Endothelial cell of umbilical vein (primary cell): ENCODE data around the gene NOL12. TPM values are rescaled to one million over a fixed set of nuclear protein-coding genes. Genes with fewer than 3 reads are reported as not detected.

Experiments used
- BruUV-seq: library from RNA; stranded (reverse); fragments of 400-500 nt; replicated peaks from 2 replicates; lab custom pipeline; 2021; lab: Mats Ljungman, UMichigan
- CTCF ChIA-PET: fragments of 300-600, 350-600 bp; sonication (Branson Sonifier 250); formaldehyde crosslinking; loops from one replicate; lab custom pipeline; 2021; ENCODE audit warnings: antibody characterized with exemption, inconsistent platforms; lab: Charles Lee
- POLR2A ChIA-PET: fragments of 300-600, 350-600 bp; sonication (Branson Sonifier 250); formaldehyde crosslinking; loops from one replicate; lab custom pipeline; 2021; ENCODE audit warnings: antibody characterized with exemption, inconsistent platforms; lab: Charles Lee
- DNase-seq: peaks from one replicate; pipeline ENCODE4 v3.0.0-alpha.2; 2011; ENCODE audit warnings: low read depth, low spot score
- FAIRE-seq: peaks from 2 replicates; lab custom pipeline; 2011; peaks lifted over from hg19 to GRCh38; lab: Jason Lieb, UNC
- H2AFZ ChIP-seq: 2 replicates; pipeline ENCODE4 v1.6.0; 2012; ENCODE audit warnings: low read depth, low read length, control low read depth, inconsistent platforms
- H3K27ac ChIP-seq: 2 replicates; pipeline ENCODE4 v1.5.1; 2011; ENCODE audit warnings: low read depth, mild to moderate bottlenecking, control low read depth, low read length, moderate library complexity; ENCODE audit not compliant: insufficient read depth
- H3K27me3 ChIP-seq, 2 experiments: 2 replicates each; pipeline versions ENCODE4 v1.6.0 to v1.6.1; 2011; ENCODE audit warnings: low read length in 2 of 2, mixed read lengths in 1 of 2; ENCODE audit not compliant: control insufficient read depth in 2 of 2, insufficient read depth in 2 of 2
- H3K36me3 ChIP-seq, 2 experiments: 2 replicates in 1 of 2; 3 replicates in 1 of 2; pipeline ENCODE4 v1.5.1; 2011; ENCODE audit warnings: low read length in 2 of 2, mild to moderate bottlenecking in 1 of 2, moderate library complexity in 1 of 2; ENCODE audit not compliant: control insufficient read depth in 2 of 2, insufficient read depth in 2 of 2; ENCODE audit errors: extremely low read depth in 1 of 2
- H3K4me1 ChIP-seq: 3 replicates; pipeline ENCODE4 v1.5.1; 2011; ENCODE audit warnings: mild to moderate bottlenecking, low read length; ENCODE audit not compliant: control insufficient read depth, insufficient read depth; ENCODE audit errors: extremely low read depth
- H3K4me2 ChIP-seq: 2 replicates; pipeline ENCODE4 v1.6.1; 2011; ENCODE audit warnings: low read length, control low read depth, mixed read lengths; ENCODE audit not compliant: insufficient read depth
- H3K4me3 ChIP-seq, 3 experiments: fragments of 200-600 bp in 1 of 3; sonication (generic), shearing (Covaris generic) in 1 of 3; replicated peaks in 1 of 3; 2 replicates each; pipeline ENCODE4 v1.5.1; 2011 to 2016; ENCODE audit warnings: control low read depth in 3 of 3, low read length in 3 of 3, mild to moderate bottlenecking in 2 of 3, inconsistent platforms in 1 of 3, low read depth in 1 of 3, moderate library complexity in 1 of 3; ENCODE audit not compliant: insufficient read depth in 1 of 3
- H3K79me2 ChIP-seq: 2 replicates; pipeline ENCODE4 v1.6.0; 2012; ENCODE audit warnings: low read length, inconsistent platforms; ENCODE audit not compliant: control insufficient read depth, insufficient read depth
- H3K9ac ChIP-seq: replicated peaks from 2 replicates; pipeline ENCODE3; 2011; ENCODE audit warnings: low read length, control low read depth; ENCODE audit not compliant: insufficient read depth; ENCODE audit errors: extremely low read depth
- H3K9me1 ChIP-seq: replicated peaks from 3 replicates; pipeline ENCODE4 v1.6.0; 2011; ENCODE audit warnings: mild to moderate bottlenecking, low read length; ENCODE audit not compliant: control insufficient read depth, insufficient read depth; ENCODE audit errors: extremely low read depth
- H3K9me3 ChIP-seq: replicated peaks from 2 replicates; pipeline ENCODE4 v1.5.1; 2012; ENCODE audit warnings: low read length, inconsistent platforms; ENCODE audit not compliant: control insufficient read depth, insufficient read depth
- H4K20me1 ChIP-seq: replicated peaks from 2 replicates; pipeline ENCODE3; 2011; ENCODE audit warnings: mild to moderate bottlenecking, low read length; ENCODE audit not compliant: control insufficient read depth, insufficient read depth; ENCODE audit errors: extremely low read depth
- EZH2 ChIP-seq: IDR thresholded peaks from 2 replicates; pipeline ENCODE4 v1.6.1; 2012; ENCODE audit warnings: borderline replicate concordance, low read depth, mild to moderate bottlenecking, moderate library complexity, low read length, inconsistent platforms; ENCODE audit not compliant: severe bottlenecking
- FOS ChIP-seq: IDR thresholded peaks from 2 replicates; pipeline ENCODE4 v1.6.1; 2011; ENCODE audit warnings: mild to moderate bottlenecking, low read length, moderate library complexity, borderline replicate concordance; ENCODE audit not compliant: insufficient read depth
- GATA2 ChIP-seq: IDR thresholded peaks from 2 replicates; pipeline ENCODE4 v1.7.0; 2011; ENCODE audit warnings: low read depth, mild to moderate bottlenecking, moderate library complexity, mixed read lengths, low read length; ENCODE audit not compliant: insufficient read length, insufficient read depth
- JUN ChIP-seq: IDR thresholded peaks from 2 replicates; pipeline ENCODE4 v1.6.1; 2011; ENCODE audit warnings: borderline replicate concordance, low read depth; ENCODE audit not compliant: insufficient read length, insufficient read depth
- MYC ChIP-seq: IDR thresholded peaks from one replicate; pipeline ENCODE4 v1.6.1; 2011; ENCODE audit warnings: mild to moderate bottlenecking, low read depth, low read length
- POLR2A ChIP-seq: IDR thresholded peaks from 2 replicates; pipeline ENCODE4 v1.6.1; 2012; ENCODE audit warnings: low read depth, mild to moderate bottlenecking, control low read depth, low read length
- POLR2AphosphoS5 ChIP-seq: IDR thresholded peaks from 2 replicates; pipeline ENCODE4 v1.6.1; 2012; ENCODE audit warnings: low read depth, mild to moderate bottlenecking, control low read depth, low read length, moderate library complexity; ENCODE audit not compliant: insufficient read depth
- dilution Hi-C: fragments of 300-500 bp; cut with MboI; formaldehyde crosslinking; loops from one replicate; pipeline ENCODE4 v1.15.0; 2019; ENCODE audit warnings: low sequenced_read_pairs; ENCODE audit not compliant: extremely low pct_ligation_motif_present
- intact Hi-C: fragments of 100-400 bp; cut with micrococcal nuclease; formaldehyde crosslinking; loops from one replicate; pipeline ENCODE4 v1.10.0; 2022
- polyA plus RNA-seq, 4 experiments: library from polyadenylated mRNA; depleted of rRNA in 3 of 4; stranded (reverse) in 3 of 4; unstranded in 1 of 4; fragments of >200 nt; gene quantifications; 2 replicates each; pipeline versions ENCODE4 v1.2.1 to v1.2.3, GENCODE V29; 2011 to 2012; ENCODE audit warnings: missing spikeins in 1 of 4
- total RNA-seq: library from RNA; stranded (reverse); gene quantifications from 2 replicates; pipeline ENCODE4 v1.2.3, GENCODE V29; 2021
- TF ChIP-seq, protein P1 (sequence below): IDR thresholded peaks from 2 replicates; pipeline ENCODE4 v1.6.1; 2011; ENCODE audit not compliant: insufficient read depth, insufficient read length
- TF ChIP-seq, protein P2 (sequence below), 2 donors: IDR thresholded peaks; 1 replicate in 1 of 2; 2 replicates in 1 of 2; pipeline ENCODE4 v1.5.1; 2011; ENCODE audit warnings: low read length in 2 of 2, mild to moderate bottlenecking in 2 of 2, moderate library complexity in 2 of 2, control low read depth in 1 of 2, inconsistent platforms in 1 of 2, low read depth in 1 of 2; ENCODE audit not compliant: insufficient read depth in 1 of 2; ENCODE audit errors: extremely low read depth in 1 of 2

The NOL12 gene
- total and polyA plus RNA-seq, 2 donors (not counting 3 experiments of a cell fraction or from before 2014, with no cell fraction given) = 23.2 to 29.1 TPM

- Histone ChIP-seq H3K4me3 (no peak overlapping the region), H4K20me1 (no peaks in the 10 kb centered on the region), H3K27ac (no peak overlapping the region), H3K9me3 (no peaks in the 10 kb centered on the region), H3K79me2 (no peaks in the 10 kb centered on the region), H3K36me3 (no peaks in the 10 kb centered on the region), H3K4me1 (no peaks in the 10 kb centered on the region), H3K9me1 (no peaks in the 10 kb centered on the region), H3K4me2 (no peak overlapping the region), H2AFZ (no peak overlapping the region), H3K27me3 (no peaks in the 10 kb centered on the region), H3K9ac (no peak overlapping the region)
- POLR2A ChIA-PET = no interaction called here
- dilution Hi-C loops = no loop called here
- CTCF ChIA-PET = no interaction called here
- TF ChIP-seq, protein P1, sequence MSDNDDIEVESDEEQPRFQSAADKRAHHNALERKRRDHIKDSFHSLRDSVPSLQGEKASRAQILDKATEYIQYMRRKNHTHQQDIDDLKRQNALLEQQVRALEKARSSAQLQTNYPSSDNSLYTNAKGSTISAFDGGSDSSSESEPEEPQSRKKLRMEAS = no peak
- no peak for TF ChIP-seq POLR2A
- no peak for TF ChIP-seq FOS
- TF ChIP-seq POLR2AphosphoS5 = no peak
- TF ChIP-seq JUN = no peak
- TF ChIP-seq MYC = no peak
- TF ChIP-seq EZH2 = no peak
- TF ChIP-seq GATA2 = no peak
- TF ChIP-seq, protein P2, sequence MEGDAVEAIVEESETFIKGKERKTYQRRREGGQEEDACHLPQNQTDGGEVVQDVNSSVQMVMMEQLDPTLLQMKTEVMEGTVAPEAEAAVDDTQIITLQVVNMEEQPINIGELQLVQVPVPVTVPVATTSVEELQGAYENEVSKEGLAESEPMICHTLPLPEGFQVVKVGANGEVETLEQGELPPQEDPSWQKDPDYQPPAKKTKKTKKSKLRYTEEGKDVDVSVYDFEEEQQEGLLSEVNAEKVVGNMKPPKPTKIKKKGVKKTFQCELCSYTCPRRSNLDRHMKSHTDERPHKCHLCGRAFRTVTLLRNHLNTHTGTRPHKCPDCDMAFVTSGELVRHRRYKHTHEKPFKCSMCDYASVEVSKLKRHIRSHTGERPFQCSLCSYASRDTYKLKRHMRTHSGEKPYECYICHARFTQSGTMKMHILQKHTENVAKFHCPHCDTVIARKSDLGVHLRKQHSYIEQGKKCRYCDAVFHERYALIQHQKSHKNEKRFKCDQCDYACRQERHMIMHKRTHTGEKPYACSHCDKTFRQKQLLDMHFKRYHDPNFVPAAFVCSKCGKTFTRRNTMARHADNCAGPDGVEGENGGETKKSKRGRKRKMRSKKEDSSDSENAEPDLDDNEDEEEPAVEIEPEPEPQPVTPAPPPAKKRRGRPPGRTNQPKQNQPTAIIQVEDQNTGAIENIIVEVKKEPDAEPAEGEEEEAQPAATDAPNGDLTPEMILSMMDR (IDR thresholded peaks at IDR 0.05; ENCODE audit: extremely low read depth in 1 of 2, insufficient read depth in 1 of 2, low read depth in 1 of 2, low read length in 2 of 2) = no peak
- DNase-seq = no peak
- intact Hi-C loops = no loop called here
- no TSS peak for BruUV-seq
- no peak for FAIRE-seq
These were observed 46.8 kb downstream of the NOL12 start for GRCh38 chr22:37732699-37733607.
